Mucosa of descending colon (tissue), 3 donors: ENCODE results near the gene PLCG2. TPM values are rescaled to one million over a fixed set of nuclear protein-coding genes. Genes with fewer than 3 reads are reported as not detected.
"Not testable (repeated sequence)": the region's sequence is repeated elsewhere in the genome, so short reads cannot be mapped to it uniquely, and the experiment has no call there.

ENCODE experiments used
- ATAC-seq: fragments of 200-7000 bp; cut with Tn5 transposase; one replicate; pipeline ENCODE4 v1.9.1; 2020; ENCODE audit warnings: mild to moderate bottlenecking, moderate library complexity
- DNase-seq, 3 donors: peaks; one replicate each; pipeline ENCODE4 v3.0.0-alpha.2; 2020
- H3K36me3 ChIP-seq: fragments of 200-600 bp; one replicate; pipeline ENCODE4 v1.8.0; 2021; ENCODE audit warnings: low read depth, mild to moderate bottlenecking
- H3K4me1 ChIP-seq: fragments of 200-600 bp; one replicate; pipeline ENCODE4 v1.8.0; 2021; ENCODE audit warnings: low read depth, mild to moderate bottlenecking
- H3K4me3 ChIP-seq: fragments of 200-600 bp; one replicate; pipeline ENCODE4 v1.8.0; 2021; ENCODE audit warnings: mild to moderate bottlenecking
- H3K9me3 ChIP-seq: fragments of 200-600 bp; one replicate; pipeline ENCODE4 v1.8.0; 2021; ENCODE audit warnings: mild to moderate bottlenecking
- intact Hi-C, 2 donors: fragments of 100-400 bp; cut with DNase I in 1 of 2; cut with micrococcal nuclease in 1 of 2; formaldehyde crosslinking; loops; one replicate each; pipeline versions ENCODE4 v1.11.0 to v1.11.1; 2022; cut with DNase I, micrococcal nuclease
- total RNA-seq, 3 donors: library from RNA; stranded (reverse); fragmentation: NEBNext Ultra II Directional in 2 of 3; extraction: Animal tissue kit (Norgen Biotek cat#: 25700) in 2 of 3; gene quantifications; one replicate each; pipeline versions ENCODE4 v1.2.1 to v1.2.4, GENCODE V29; 2021 to 2023
- TF ChIP-seq, protein P1 (sequence below): fragments of 200-600 bp; IDR thresholded peaks from one replicate; pipeline ENCODE4 v1.8.0; 2022; ENCODE audit warnings: antibody characterized with exemption, mild to moderate bottlenecking
- donor health status: DM: no; HTN: no; CAD: no; lungs with moderate emphysema.
- donor health status: DM: no; HTN: no; CAD: no.
- donor health status: DM: no; HTN: yes; CAD: no.

PLCG2 gene
- total RNA-seq, 3 donors from 2014 or later: 14.7 to 19.5 (median 15.0) TPM

DNA sequence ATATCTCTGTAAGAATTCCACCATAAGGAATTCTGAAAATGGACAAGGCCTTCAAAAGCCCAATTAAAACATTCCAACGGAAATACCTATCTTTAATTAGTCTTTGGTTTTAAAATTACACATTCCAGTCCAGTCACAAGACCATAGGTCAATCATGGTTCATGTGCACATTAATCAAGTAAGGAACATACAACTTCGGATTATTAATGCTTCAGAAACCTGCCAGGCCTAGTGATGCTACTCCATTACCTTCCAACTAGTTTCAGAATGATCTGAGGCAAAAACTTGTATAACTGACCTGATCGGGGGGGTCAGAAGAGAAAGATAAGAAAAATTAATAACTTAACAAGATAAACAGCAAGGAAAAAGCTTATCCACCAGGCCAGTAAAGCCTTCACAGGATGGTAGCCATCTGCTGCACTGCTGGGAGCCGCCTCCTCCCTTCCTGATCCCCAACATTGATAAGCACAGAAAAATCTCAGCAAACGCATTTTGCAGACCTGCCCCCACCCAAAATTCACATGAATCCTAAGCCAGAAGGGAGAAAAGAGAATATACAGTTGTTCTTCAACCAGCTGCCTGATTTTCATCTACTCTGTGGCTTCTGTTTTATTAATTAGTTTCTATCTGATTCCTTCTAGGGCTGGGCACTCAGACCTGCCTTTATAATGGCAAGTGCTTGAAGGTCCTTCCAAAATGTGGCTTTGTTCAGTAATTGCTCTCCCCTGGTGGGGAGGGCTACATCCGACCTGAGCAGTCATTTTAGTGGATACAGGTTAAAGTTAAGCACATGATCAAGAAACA, 226.1 kb downstream of the PLCG2 start:
- ATAC-seq (no peak), DNase-seq (no peak)
- Histone ChIP-seq H3K36me3 (no peaks in the 10 kb centered on the region), H3K9me3 (peaks cover 8% of the 10 kb centered on the region), H3K4me3 (no peak overlapping the region), H3K4me1 (no peaks in the 10 kb centered on the region)
- intact Hi-C loops: no loop called here
- TF ChIP-seq, protein P1, sequence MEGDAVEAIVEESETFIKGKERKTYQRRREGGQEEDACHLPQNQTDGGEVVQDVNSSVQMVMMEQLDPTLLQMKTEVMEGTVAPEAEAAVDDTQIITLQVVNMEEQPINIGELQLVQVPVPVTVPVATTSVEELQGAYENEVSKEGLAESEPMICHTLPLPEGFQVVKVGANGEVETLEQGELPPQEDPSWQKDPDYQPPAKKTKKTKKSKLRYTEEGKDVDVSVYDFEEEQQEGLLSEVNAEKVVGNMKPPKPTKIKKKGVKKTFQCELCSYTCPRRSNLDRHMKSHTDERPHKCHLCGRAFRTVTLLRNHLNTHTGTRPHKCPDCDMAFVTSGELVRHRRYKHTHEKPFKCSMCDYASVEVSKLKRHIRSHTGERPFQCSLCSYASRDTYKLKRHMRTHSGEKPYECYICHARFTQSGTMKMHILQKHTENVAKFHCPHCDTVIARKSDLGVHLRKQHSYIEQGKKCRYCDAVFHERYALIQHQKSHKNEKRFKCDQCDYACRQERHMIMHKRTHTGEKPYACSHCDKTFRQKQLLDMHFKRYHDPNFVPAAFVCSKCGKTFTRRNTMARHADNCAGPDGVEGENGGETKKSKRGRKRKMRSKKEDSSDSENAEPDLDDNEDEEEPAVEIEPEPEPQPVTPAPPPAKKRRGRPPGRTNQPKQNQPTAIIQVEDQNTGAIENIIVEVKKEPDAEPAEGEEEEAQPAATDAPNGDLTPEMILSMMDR: no peak

DNA sequence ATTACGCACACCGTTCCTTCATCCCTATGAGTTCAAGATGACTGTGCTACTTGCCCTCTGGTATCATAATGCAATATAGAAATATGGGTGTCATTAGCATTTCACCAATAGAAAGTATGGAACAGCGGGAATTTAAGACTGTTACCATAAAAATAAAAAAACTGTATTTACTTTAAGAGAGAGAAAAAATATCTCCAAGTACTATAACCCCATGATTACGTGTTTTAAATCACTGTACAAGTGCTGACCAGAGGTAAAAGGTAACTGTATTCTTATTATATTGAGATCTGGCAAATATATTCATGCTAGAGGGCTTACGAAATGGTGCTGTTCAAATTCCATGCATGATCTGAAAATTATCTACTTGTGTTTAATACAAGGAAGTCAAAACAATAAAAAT, 226.9 kb downstream of the PLCG2 start:
- H3K4me1 ChIP-seq: no peaks in the 10 kb centered on the region
- DNase-seq: no peak
- TF ChIP-seq, protein P1: no peak
- H3K9me3 ChIP-seq: peaks cover 8% of the 10 kb centered on the region
- H3K36me3 ChIP-seq: no peaks in the 10 kb centered on the region
- ATAC-seq: no peak
- H3K4me3 ChIP-seq: no peak overlapping the region
- intact Hi-C loops: no loop called here

DNA sequence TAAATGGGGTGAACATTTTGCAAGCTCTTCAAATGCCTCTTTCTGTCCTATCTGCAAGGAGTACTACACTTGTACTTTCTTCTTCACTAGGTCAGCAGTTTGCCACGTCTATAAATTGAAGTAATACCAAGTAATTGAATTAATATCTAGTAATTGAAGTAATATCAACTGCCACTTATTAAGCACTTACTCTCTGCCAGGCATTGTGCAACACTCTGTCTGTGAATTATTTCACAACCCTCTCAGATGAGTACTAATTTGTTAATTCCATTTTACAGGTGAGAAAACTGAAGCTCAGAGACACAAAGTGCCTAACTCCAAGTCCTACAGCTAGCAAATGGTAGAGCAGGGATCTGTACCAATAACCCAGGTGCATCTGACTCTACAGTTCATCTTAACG, 228.1 kb downstream of the PLCG2 start:
- H3K36me3 ChIP-seq: no peaks in the 10 kb centered on the region
- TF ChIP-seq, protein P1: no peak
- H3K4me1 ChIP-seq: no peaks in the 10 kb centered on the region
- peaks cover 8% of the 10 kb centered on the region for H3K9me3 ChIP-seq
- ATAC-seq: no peak
- no peak for DNase-seq
- intact Hi-C loops: no loop called here
- no peak overlapping the region for H3K4me3 ChIP-seq

DNA sequence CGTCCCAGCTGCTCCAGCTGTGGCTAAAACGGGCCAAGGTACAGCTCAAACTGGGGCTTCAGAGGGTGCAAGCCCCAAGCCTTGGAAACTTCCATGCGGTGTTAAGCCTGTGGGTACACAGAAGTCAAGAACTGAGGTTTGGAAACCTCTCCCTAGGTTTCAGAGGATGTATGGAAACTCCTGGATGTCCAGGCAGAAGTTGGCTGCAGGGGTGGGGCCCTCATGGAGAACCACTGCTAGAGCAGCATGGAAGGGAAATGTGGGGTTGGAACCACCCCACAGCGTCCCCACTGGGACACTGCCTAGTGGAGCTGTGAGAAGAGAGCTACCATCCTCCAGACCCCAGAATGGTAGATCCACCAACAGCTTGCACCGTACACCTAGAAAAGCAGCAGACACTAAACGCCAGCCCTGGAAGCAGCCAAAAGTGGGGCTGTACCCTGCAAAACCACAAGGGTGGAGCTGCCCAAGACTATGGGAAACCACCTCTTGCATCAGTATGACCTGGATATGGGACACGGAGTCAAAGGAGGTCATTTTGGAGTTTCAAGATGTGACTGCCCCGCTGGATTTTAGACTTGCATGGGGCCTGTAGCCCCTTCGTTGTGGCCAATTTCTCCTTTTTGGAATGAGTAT, 230.0 kb downstream of the PLCG2 start:
- Histone ChIP-seq H3K36me3 (no peaks in the 10 kb centered on the region), H3K4me1 (no peaks in the 10 kb centered on the region), H3K9me3 (peaks cover 8% of the 10 kb centered on the region), H3K4me3 (no peak overlapping the region)
- DNase-seq (no peak), ATAC-seq (no peak)
- intact Hi-C loops: no loop called here
- TF ChIP-seq, protein P1: no peak

DNA sequence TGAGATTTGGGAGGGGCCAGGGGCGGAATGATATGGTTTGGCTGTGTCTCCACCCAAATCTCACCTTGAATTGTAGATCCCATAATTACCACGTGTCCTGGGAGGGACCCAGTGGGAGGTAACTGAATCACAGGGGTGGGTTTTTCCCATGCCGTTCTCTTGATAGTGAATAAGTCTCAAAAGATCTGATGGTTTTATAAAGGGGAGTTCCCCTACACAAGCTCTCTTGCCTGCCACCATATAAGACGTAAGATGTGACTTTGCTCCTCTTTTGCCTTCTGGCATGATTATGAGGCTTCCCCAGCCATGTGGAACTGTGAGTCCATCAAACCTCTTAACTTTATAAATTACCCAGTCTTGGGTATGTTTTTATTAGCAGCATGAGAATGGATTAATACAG, 230.7 kb downstream of the PLCG2 start:
- H3K36me3 ChIP-seq, ATAC-seq, intact Hi-C loops, DNase-seq, H3K4me3 ChIP-seq, H3K4me1 ChIP-seq, H3K9me3 ChIP-seq: not testable (repeated sequence)

DNA sequence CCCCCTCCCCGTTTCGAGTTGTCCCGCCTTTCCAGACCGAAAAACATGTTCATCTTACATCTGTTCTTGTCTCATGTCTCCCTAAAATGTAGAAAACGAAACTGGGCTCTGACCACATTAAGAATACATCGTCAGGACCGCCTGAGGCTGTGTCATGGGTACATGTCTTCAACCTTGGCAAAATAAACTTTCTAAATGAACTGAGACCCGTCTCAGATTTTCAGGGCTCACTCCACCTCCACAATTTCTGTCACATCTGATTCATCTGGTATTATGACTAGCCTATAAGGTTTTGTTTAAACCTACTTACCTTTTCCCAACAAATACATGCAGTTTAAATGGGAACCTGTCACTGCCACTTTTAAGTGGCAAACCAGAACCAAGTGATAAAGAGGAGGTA, 231.6 kb downstream of the PLCG2 start:
- ATAC-seq: no peak
- H3K36me3 ChIP-seq: no peaks in the 10 kb centered on the region
- TF ChIP-seq, protein P1: no peak

More for the DNA sequence above, 231.6 kb downstream of the PLCG2 start:
- Histone ChIP-seq H3K4me3 (no peak overlapping the region), H3K9me3 (peaks cover 8% of the 10 kb centered on the region), H3K4me1 (peaks cover under 1% of the 10 kb centered on the region)
- DNase-seq: no peak
- intact Hi-C loops: no loop called here
